Measurements from ENCODE around the gene PIAS1. TPM values are rescaled to one million over a fixed set of nuclear protein-coding genes. Genes with fewer than 3 reads are reported as not detected.
"Not testable (repeated sequence)": the region's sequence is repeated elsewhere in the genome, so short reads cannot be mapped to it uniquely, and the experiment has no call there.

The PIAS1 gene
- total and polyA plus RNA-seq, 2 donors (not counting 1 experiment from before 2014, with no cell fraction given): 28.8 to 87.3 TPM

DNA sequence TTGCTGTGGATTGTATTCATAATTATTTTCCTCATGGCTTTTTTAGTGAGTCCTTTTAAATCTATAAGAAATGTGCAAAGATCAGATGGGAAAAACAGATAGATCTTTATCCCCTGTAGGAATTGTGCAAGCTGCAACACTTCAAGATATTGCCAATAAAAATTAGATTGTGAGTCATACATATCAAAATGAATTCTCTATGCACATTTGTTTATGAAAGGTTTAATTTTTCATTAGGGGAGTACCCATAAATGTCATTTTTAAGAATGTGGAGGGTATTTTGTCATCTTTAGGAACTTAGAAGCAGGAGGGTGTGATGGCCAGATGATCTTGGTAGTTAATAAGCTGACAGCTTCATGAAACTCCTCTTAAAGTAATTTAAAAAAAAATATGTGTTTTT lies 2.9 kb downstream of the PIAS1 start:
- Mint-ChIP-seq H3K4me1 (peaks cover 51% of the 10 kb centered on the region), H3K4me3 (peak overlapping the region; percentile 1), H3K9me3 (ENCODE audit: insufficient read depth) (no peaks in the 10 kb centered on the region), H3K27me3 (no peaks in the 10 kb centered on the region), H3K27ac (no peak overlapping the region)
- peaks cover 71% of the 10 kb centered on the region for H4K20me1 ChIP-seq (ENCODE audit: control insufficient read depth, insufficient read depth, low read length, poor library complexity, severe bottlenecking)
- DNase-seq: no peak
- H2AFZ ChIP-seq (ENCODE audit: insufficient read depth, low read depth, low read length, poor library complexity, severe bottlenecking): no peak overlapping the region
- H3K9me3 ChIP-seq (ENCODE audit: control extremely low read depth in 1 of 3, control insufficient read depth in 2 of 3, insufficient read depth in 1 of 3, low read length in 2 of 3): no peaks in the 10 kb centered on the region
- H3K4me2 ChIP-seq (replicated peaks; ENCODE audit: low read depth, low read length, poor library complexity, severe bottlenecking): peak overlapping the region; percentile 84
- H3K9ac ChIP-seq (ENCODE audit: low read length): no peak overlapping the region
- H3K4me1 ChIP-seq (ENCODE audit: control insufficient read depth in 2 of 2, insufficient read depth in 2 of 2, low read length in 2 of 2): peaks cover 11 to 32% of the 10 kb centered on the region in 2 donors
- H3K36me3 ChIP-seq (replicated peaks in 1 of 2; ENCODE audit: control extremely low read depth in 1 of 2, control insufficient read depth in 1 of 2, extremely low read depth in 1 of 2, insufficient read depth in 2 of 2, low read length in 1 of 2): no peaks in the 10 kb centered on the region
- ChIA-PET CTCF (no interaction called here), POLR2A (interaction anchor here (0.6 kb wide), 1 partner anchor 138 kb away, joined by 4 read pairs; no protein-coding TSS in a partner anchor)
- H3K27me3 ChIP-seq (replicated peaks in 1 of 4; ENCODE audit: control extremely low read depth in 1 of 4, control insufficient read depth in 3 of 4, insufficient read depth in 4 of 4, low read length in 3 of 4): no peaks in the 10 kb centered on the region
- peaks cover 79% of the 10 kb centered on the region for H3K79me2 ChIP-seq (ENCODE audit: control insufficient read depth, insufficient read depth, low read length)
- ATAC-seq (ENCODE audit: low read depth): no peak
- TF ChIP-seq, protein P1, sequence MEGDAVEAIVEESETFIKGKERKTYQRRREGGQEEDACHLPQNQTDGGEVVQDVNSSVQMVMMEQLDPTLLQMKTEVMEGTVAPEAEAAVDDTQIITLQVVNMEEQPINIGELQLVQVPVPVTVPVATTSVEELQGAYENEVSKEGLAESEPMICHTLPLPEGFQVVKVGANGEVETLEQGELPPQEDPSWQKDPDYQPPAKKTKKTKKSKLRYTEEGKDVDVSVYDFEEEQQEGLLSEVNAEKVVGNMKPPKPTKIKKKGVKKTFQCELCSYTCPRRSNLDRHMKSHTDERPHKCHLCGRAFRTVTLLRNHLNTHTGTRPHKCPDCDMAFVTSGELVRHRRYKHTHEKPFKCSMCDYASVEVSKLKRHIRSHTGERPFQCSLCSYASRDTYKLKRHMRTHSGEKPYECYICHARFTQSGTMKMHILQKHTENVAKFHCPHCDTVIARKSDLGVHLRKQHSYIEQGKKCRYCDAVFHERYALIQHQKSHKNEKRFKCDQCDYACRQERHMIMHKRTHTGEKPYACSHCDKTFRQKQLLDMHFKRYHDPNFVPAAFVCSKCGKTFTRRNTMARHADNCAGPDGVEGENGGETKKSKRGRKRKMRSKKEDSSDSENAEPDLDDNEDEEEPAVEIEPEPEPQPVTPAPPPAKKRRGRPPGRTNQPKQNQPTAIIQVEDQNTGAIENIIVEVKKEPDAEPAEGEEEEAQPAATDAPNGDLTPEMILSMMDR (IDR thresholded peaks at IDR 0.05): no peak
- TF ChIP-seq EZH2 (IDR thresholded peaks at IDR 0.05; ENCODE audit: borderline replicate concordance, insufficient read depth, low read depth, low read length, poor library complexity, severe bottlenecking): no peak
- no peak overlapping the region for H3K4me3 ChIP-seq (ENCODE audit: control extremely low read depth in 1 of 5, extremely low read depth in 1 of 5, insufficient read depth in 1 of 5, low read depth in 2 of 5, low read length in 4 of 5)
- intact Hi-C loops (cut with micrococcal nuclease): no loop called here
- peak overlapping the region in 1 of 2 donors; percentile 92 for H3K27ac ChIP-seq (ENCODE audit: low read length in 2 of 2)

DNA sequence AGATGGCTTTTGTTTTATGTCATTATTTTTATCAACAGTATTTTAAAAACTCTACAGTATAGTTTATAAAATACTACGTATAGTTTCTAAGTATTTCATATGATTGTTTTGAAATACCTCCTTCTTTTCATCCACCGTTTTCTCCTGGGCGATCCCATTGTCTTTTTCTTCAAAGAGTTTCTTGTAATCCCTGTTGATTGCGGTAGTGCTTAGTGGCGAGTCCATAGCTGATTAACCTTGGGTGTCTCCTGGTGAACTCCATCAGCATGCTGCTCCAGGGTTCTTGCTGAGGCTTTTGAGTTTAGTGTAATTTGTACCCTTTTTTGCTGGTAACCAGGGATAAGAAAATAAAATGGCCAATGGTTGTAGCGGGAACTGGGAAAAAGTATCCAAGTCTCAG lies 3.6 kb downstream of the PIAS1 start:
- TF ChIP-seq EZH2 (IDR thresholded peaks at IDR 0.05; ENCODE audit: borderline replicate concordance, insufficient read depth, low read depth, low read length, poor library complexity, severe bottlenecking): no peak
- TF ChIP-seq, protein P1 (IDR thresholded peaks at IDR 0.05): no peak
- H2AFZ ChIP-seq (ENCODE audit: insufficient read depth, low read depth, low read length, poor library complexity, severe bottlenecking): no peak overlapping the region
- no peaks in the 10 kb centered on the region for H3K27me3 ChIP-seq (replicated peaks in 1 of 4; ENCODE audit: control extremely low read depth in 1 of 4, control insufficient read depth in 3 of 4, insufficient read depth in 4 of 4, low read length in 3 of 4)
- 100% methylated on average over 3 of the region's 6 CpGs for WGBS (ENCODE audit: insufficient coverage)
- no peaks in the 10 kb centered on the region for H3K9me3 Mint-ChIP-seq (ENCODE audit: insufficient read depth)
- peaks cover 58% of the 10 kb centered on the region for H3K4me1 Mint-ChIP-seq
- H3K27ac Mint-ChIP-seq: no peak overlapping the region
- no peaks in the 10 kb centered on the region for H3K9me3 ChIP-seq (ENCODE audit: control extremely low read depth in 1 of 3, control insufficient read depth in 2 of 3, insufficient read depth in 1 of 3, low read length in 2 of 3)
- DNase-seq (no peak), ATAC-seq (ENCODE audit: low read depth) (no peak)
- intact Hi-C loops (cut with micrococcal nuclease): no loop called here
- H3K4me3 Mint-ChIP-seq: no peak overlapping the region
- H3K4me2 ChIP-seq (replicated peaks; ENCODE audit: low read depth, low read length, poor library complexity, severe bottlenecking): no peak overlapping the region
- H3K27ac ChIP-seq (ENCODE audit: low read length in 2 of 2): no peak overlapping the region
- CTCF ChIA-PET: no interaction called here
- no peaks in the 10 kb centered on the region for H3K27me3 Mint-ChIP-seq
- H3K4me3 ChIP-seq (ENCODE audit: control extremely low read depth in 1 of 5, extremely low read depth in 1 of 5, insufficient read depth in 1 of 5, low read depth in 2 of 5, low read length in 4 of 5): no peak overlapping the region
- POLR2A ChIA-PET: interaction anchor here (0.6 kb wide), 1 partner anchor 137 kb away, joined by 4 read pairs; no protein-coding TSS in a partner anchor
- peaks cover 87% of the 10 kb centered on the region for H3K79me2 ChIP-seq (ENCODE audit: control insufficient read depth, insufficient read depth, low read length)
- H3K36me3 ChIP-seq (replicated peaks in 1 of 2; ENCODE audit: control extremely low read depth in 1 of 2, control insufficient read depth in 1 of 2, extremely low read depth in 1 of 2, insufficient read depth in 2 of 2, low read length in 1 of 2): no peaks in the 10 kb centered on the region
- H3K9ac ChIP-seq (ENCODE audit: low read length): no peak overlapping the region
- H4K20me1 ChIP-seq (ENCODE audit: control insufficient read depth, insufficient read depth, low read length, poor library complexity, severe bottlenecking): peaks cover 78% of the 10 kb centered on the region
- peaks cover 11 to 36% of the 10 kb centered on the region in 2 donors for H3K4me1 ChIP-seq (ENCODE audit: control insufficient read depth in 2 of 2, insufficient read depth in 2 of 2, low read length in 2 of 2)

DNA sequence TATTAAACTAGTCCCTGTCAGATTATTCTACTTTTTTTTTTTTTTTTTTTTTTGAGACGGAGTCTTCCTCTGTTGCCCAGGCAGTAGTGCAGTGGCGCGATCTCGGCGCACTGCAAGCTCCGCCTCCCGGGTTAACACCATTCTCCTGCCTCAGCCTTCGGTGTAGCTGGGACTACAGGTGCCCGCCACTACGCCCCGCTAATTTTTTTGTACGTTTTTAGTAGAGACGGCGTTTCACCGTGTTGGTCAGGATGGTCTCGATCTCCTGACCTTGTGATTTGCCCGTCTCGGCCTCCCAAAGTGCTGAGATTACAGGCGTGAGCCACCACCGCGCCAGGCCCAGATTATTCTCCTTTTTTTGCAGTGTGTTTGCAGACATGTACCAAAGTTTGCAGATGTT lies 4.9 kb downstream of the PIAS1 start:
- 100% methylated on average over 11 of the region's 21 CpGs for WGBS (ENCODE audit: insufficient coverage)
- H2AFZ ChIP-seq (ENCODE audit: insufficient read depth, low read depth, low read length, poor library complexity, severe bottlenecking); H3K9me3 ChIP-seq (ENCODE audit: control extremely low read depth in 1 of 3, control insufficient read depth in 2 of 3, insufficient read depth in 1 of 3, low read length in 2 of 3); DNase-seq; H3K27me3 ChIP-seq (replicated peaks in 1 of 4; ENCODE audit: control extremely low read depth in 1 of 4, control insufficient read depth in 3 of 4, insufficient read depth in 4 of 4, low read length in 3 of 4); CTCF ChIA-PET; H3K27ac Mint-ChIP-seq; H3K9me3 Mint-ChIP-seq (ENCODE audit: insufficient read depth); H3K4me3 ChIP-seq (ENCODE audit: control extremely low read depth in 1 of 5, extremely low read depth in 1 of 5, insufficient read depth in 1 of 5, low read depth in 2 of 5, low read length in 4 of 5); H3K27me3 Mint-ChIP-seq; intact Hi-C loops (cut with micrococcal nuclease); H3K4me3 Mint-ChIP-seq; POLR2A ChIA-PET; H3K36me3 ChIP-seq (replicated peaks in 1 of 2; ENCODE audit: control extremely low read depth in 1 of 2, control insufficient read depth in 1 of 2, extremely low read depth in 1 of 2, insufficient read depth in 2 of 2, low read length in 1 of 2); H3K27ac ChIP-seq (ENCODE audit: low read length in 2 of 2); ATAC-seq (ENCODE audit: low read depth); H3K9ac ChIP-seq (ENCODE audit: low read length); H3K4me2 ChIP-seq (replicated peaks; ENCODE audit: low read depth, low read length, poor library complexity, severe bottlenecking): not testable (repeated sequence)
- peaks cover 89% of the 10 kb centered on the region for H4K20me1 ChIP-seq (ENCODE audit: control insufficient read depth, insufficient read depth, low read length, poor library complexity, severe bottlenecking)
- peaks cover 58% of the 10 kb centered on the region for H3K4me1 Mint-ChIP-seq
- peaks cover 95% of the 10 kb centered on the region for H3K79me2 ChIP-seq (ENCODE audit: control insufficient read depth, insufficient read depth, low read length)
- H3K4me1 ChIP-seq (ENCODE audit: control insufficient read depth in 2 of 2, insufficient read depth in 2 of 2, low read length in 2 of 2): peaks cover 9 to 38% of the 10 kb centered on the region in 2 donors
